Heart left ventricle (tissue), 13 donors: ENCODE measurements around the gene CBLC.

Experiments
- POLR2A ChIP-seq, 2 donors: fragments of 450-650 bp; IDR thresholded peaks; one replicate each; pipeline ENCODE4 v1.6.1; 2017; ENCODE audit warnings: antibody characterized with exemption in 2 of 2, mild to moderate bottlenecking in 2 of 2, moderate library complexity in 2 of 2
- TF ChIP-seq, protein P1 (sequence below), 12 donors: fragments of 200-600 bp; sonication (generic) in 4 of 12; IDR thresholded peaks; one replicate each; pipeline versions ENCODE4 v1.5.0 to v1.8.0; 2018 to 2022; ENCODE audit warnings: antibody characterized with exemption in 12 of 12, mild to moderate bottlenecking in 5 of 12
- donor health status: ischemic (EF 13 %, LVEDD 7.1; RV severe dilation, severe dysfunction).
- donor health status: DM: no; HTN: yes; CAD: no.
- donor health status: DM: no; HTN: no; CAD: no.
- donor health status: ischemic (EF 25% LVEDD 6.9; RV normal size, moderate dysfunction).
- donor health status: ischemic (EF 25% LVEDD 5.7; RV mildly dilated, moderate dysfunction).
- donor health status: ischemic (EF 35%, LVEDD 5.7; RV mildly dilated, moderate dysfunction).
- donor health status: nonischemic (EF 11% LVEDD 7.7; RV severe dilation, severe dysfunction).
- donor health status: DM: yes; HTN: yes; CAD: no.
- donor health status: PGD.
- donor health status: ischemic (EF 29% LVEDD 5.4; RV normal size, mild dysfunction).
- donor health status: nonischemic (EF 23%, LVEDD 6.1; RV moderate dilation, normal function).

DNA sequence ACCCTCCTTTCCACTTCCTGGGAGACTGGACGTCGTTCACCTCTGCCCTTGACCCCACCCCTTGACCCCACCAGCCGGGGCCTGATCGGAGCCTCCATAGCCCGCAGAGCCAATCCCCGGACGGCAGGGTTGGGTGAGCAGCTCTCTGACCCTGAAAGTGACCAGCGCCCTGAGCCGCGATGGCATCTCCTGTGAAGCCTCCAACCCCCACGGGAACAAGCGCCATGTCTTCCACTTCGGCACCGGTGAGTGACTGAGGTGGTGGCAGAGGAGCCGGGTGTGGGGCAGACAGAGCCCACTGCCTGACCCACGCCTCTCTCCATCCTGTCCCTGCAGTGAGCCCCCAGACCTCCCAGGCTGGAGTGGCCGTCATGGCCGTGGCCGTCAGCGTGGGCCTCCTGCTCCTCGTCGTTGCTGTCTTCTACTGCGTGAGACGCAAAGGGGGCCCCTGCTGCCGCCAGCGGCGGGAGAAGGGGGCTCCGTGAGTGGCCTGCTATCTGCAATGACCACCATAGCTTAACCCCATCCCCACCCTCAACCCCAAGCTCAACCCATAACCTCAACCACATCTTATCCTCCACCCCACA is 41.6 kb downstream of the CBLC start:
- TF ChIP-seq, protein P1, sequence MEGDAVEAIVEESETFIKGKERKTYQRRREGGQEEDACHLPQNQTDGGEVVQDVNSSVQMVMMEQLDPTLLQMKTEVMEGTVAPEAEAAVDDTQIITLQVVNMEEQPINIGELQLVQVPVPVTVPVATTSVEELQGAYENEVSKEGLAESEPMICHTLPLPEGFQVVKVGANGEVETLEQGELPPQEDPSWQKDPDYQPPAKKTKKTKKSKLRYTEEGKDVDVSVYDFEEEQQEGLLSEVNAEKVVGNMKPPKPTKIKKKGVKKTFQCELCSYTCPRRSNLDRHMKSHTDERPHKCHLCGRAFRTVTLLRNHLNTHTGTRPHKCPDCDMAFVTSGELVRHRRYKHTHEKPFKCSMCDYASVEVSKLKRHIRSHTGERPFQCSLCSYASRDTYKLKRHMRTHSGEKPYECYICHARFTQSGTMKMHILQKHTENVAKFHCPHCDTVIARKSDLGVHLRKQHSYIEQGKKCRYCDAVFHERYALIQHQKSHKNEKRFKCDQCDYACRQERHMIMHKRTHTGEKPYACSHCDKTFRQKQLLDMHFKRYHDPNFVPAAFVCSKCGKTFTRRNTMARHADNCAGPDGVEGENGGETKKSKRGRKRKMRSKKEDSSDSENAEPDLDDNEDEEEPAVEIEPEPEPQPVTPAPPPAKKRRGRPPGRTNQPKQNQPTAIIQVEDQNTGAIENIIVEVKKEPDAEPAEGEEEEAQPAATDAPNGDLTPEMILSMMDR (IDR thresholded peaks at IDR 0.05): no peak
- no peak for TF ChIP-seq POLR2A (IDR thresholded peaks at IDR 0.05)
